HepG2 (cell line): ENCODE measurements around the gene PSMD12. TPM values are rescaled to one million over a fixed set of nuclear protein-coding genes. Genes with fewer than 3 reads are reported as not detected.

ENCODE experiments used
- CTCF ChIP-seq: sonication (generic); formaldehyde crosslinking; IDR thresholded peaks from 2 replicates; pipeline ENCODE4 v1.5.0; 2020; ENCODE audit warnings: mild to moderate bottlenecking, missing genetic modification reagents, moderate library complexity
- FOXO1 ChIP-seq: sonication (generic); formaldehyde crosslinking; IDR thresholded peaks from 2 replicates; pipeline ENCODE4 v1.4.0; 2020; ENCODE audit warnings: missing genetic modification reagents
- HMGXB4 ChIP-seq, 2 experiments: sonication (generic) in 1 of 2; formaldehyde crosslinking in 1 of 2; IDR thresholded peaks; 2 replicates each; pipeline versions ENCODE4 v1.4.0 to v1.6.1; 2018 to 2020; ENCODE audit warnings: missing genetic modification reagents in 2 of 2, borderline replicate concordance in 1 of 2, low read depth in 1 of 2, mild to moderate bottlenecking in 1 of 2, missing biosample characterization in 1 of 2
- HNRNPLL ChIP-seq: fragments of 200-400 bp; formaldehyde crosslinking; IDR thresholded peaks from 2 replicates; pipeline ENCODE4 v1.6.1; 2017; ENCODE audit warnings: mild to moderate bottlenecking, low read depth, low read length; ENCODE audit not compliant: poor library complexity, severe bottlenecking
- HOXD1 ChIP-seq: sonication (generic); formaldehyde crosslinking; IDR thresholded peaks from 2 replicates; pipeline ENCODE4 v1.5.0; 2020; ENCODE audit warnings: missing genetic modification reagents
- NR2C2 ChIP-seq: sonication (generic); formaldehyde crosslinking; IDR thresholded peaks from 2 replicates; pipeline ENCODE4 v1.4.0; 2020; ENCODE audit warnings: missing genetic modification reagents, mild to moderate bottlenecking, moderate library complexity, borderline replicate concordance
- PCBP1 ChIP-seq: fragments of 200-400 bp; formaldehyde crosslinking; IDR thresholded peaks from 2 replicates; pipeline ENCODE4 v1.6.1; 2017; ENCODE audit warnings: mild to moderate bottlenecking, low read depth, low read length, borderline replicate concordance
- PHF8 ChIP-seq: sonication (generic); formaldehyde crosslinking; IDR thresholded peaks from 2 replicates; pipeline ENCODE4 v1.5.0; 2020; ENCODE audit warnings: missing genetic modification reagents
- RFXAP ChIP-seq: sonication (generic); formaldehyde crosslinking; IDR thresholded peaks from 2 replicates; pipeline ENCODE4 v1.4.0; 2020; ENCODE audit warnings: missing genetic modification reagents, borderline replicate concordance
- SNAPC4 ChIP-seq: sonication (generic); formaldehyde crosslinking; IDR thresholded peaks from 2 replicates; pipeline ENCODE4 v1.4.0; 2020; ENCODE audit warnings: mild to moderate bottlenecking, missing genetic modification reagents
- YY1 ChIP-seq: IDR thresholded peaks from 2 replicates; pipeline ENCODE4 v1.6.1; 2011; ENCODE audit warnings: low read length, low read depth, moderate library complexity, mild to moderate bottlenecking; ENCODE audit not compliant: insufficient read depth, insufficient replicate concordance
- ZFP1 ChIP-seq: IDR thresholded peaks from 2 replicates; pipeline ENCODE4 v1.6.1; 2016
- ZNF24 ChIP-seq: fragments of 450-650 bp; IDR thresholded peaks from 2 replicates; pipeline ENCODE4 v1.6.1; 2017; ENCODE audit warnings: antibody characterized with exemption, mild to moderate bottlenecking
- ZNF367 ChIP-seq: sonication (generic); formaldehyde crosslinking; IDR thresholded peaks from 2 replicates; pipeline ENCODE4 v1.4.0; 2020; ENCODE audit warnings: missing genetic modification reagents, borderline replicate concordance
- ZNF430 ChIP-seq: sonication (generic); formaldehyde crosslinking; IDR thresholded peaks from 2 replicates; pipeline ENCODE4 v1.9.0; 2021; ENCODE audit warnings: mild to moderate bottlenecking, missing genetic modification reagents
- ZNF558 ChIP-seq: sonication (generic); formaldehyde crosslinking; IDR thresholded peaks from 2 replicates; pipeline ENCODE4 v1.9.0; 2022; ENCODE audit warnings: mild to moderate bottlenecking, missing genetic modification reagents, borderline replicate concordance
- ZNF660 ChIP-seq: sonication (generic); formaldehyde crosslinking; IDR thresholded peaks from 2 replicates; pipeline ENCODE4 v1.5.1; 2020; ENCODE audit warnings: mild to moderate bottlenecking, low read depth, missing genetic modification reagents, borderline replicate concordance
- ZNF691 ChIP-seq: sonication (generic); formaldehyde crosslinking; IDR thresholded peaks from 2 replicates; pipeline ENCODE4 v1.4.0; 2020; ENCODE audit warnings: missing genetic modification reagents, low read depth, mild to moderate bottlenecking, borderline replicate concordance
- polyA plus RNA-seq, 8 experiments: library from polyadenylated mRNA; depleted of rRNA in 3 of 8; stranded (reverse) in 7 of 8; unstranded in 1 of 8; fragments of >200 nt; fragmentation: Illumina TruSeq in 4 of 8; extraction: Trizol in 4 of 8; gene quantifications; 2 replicates each; pipeline versions ENCODE4 v1.2.1 to v1.2.3, GENCODE V29; 2011 to 2016; ENCODE audit warnings: low read depth in 4 of 8, missing spikeins in 1 of 8, mixed read lengths in 1 of 8; ENCODE audit not compliant: insufficient read depth in 1 of 8
- total RNA-seq, 5 experiments: library from RNA; depleted of rRNA; stranded (reverse); fragments of >200 nt; fragmentation: Illumina TruSeq; extraction: Trizol; gene quantifications; 2 replicates each; pipeline ENCODE4 v1.2.3, GENCODE V29; 2016; ENCODE audit warnings: low read depth in 1 of 5

PSMD12 gene
- total and polyA plus RNA-seq, 2 of the 13 experiments (the other 11 are each of a cell fraction or from before 2014, with no cell fraction given), result 27.4 to 71.7 TPM

GRCh38 chr17:67377488-67378453 is 11.4 kb upstream of the PSMD12 start (continued):
- TF ChIP-seq HOXD1 (no peak), HMGXB4 (CRISPR knock-in tag; IDR thresholded peaks at IDR 0.05; ENCODE audit: borderline replicate concordance in 1 of 2, low read depth in 1 of 2) (peak in 1 of 2 experiments; percentile 73; a peak in 2 of 4 replicates), ZNF367 (CRISPR knock-in tag) (no peak), RFXAP (no peak), NR2C2 (CRISPR knock-in tag) (peak; percentile 28; the same call in 1 of the 2 replicates), HNRNPLL (peak; percentile 13), ZFP1 (no peak), ZNF558 (CRISPR knock-in tag) (peak; percentile 59; the same call in 1 of the 2 replicates), PCBP1 (no peak), CTCF (CRISPR knock-in tag) (peak; percentile 56), FOXO1 (CRISPR knock-in tag) (0 out of 2 replicates have a peak, but pooled peaks have one; percentile 23), SNAPC4 (CRISPR knock-in tag) (0 out of 2 replicates have a peak, but pooled peaks have one; percentile 6), ZNF430 (peak; percentile 27; the same call in 1 of the 2 replicates), PHF8 (CRISPR knock-in tag) (no peak), ZNF660 (no peak), YY1 (no peak), ZNF24 (no peak), ZNF691 (0 out of 2 replicates have a peak, but pooled peaks have one; percentile 16)
